Stimulated activated CD4-positive, alpha-beta T cell treated with anti-CD3 and anti-CD28 coated beads, Interleukin-4, amount 100 ng/mL, for 48 hours (primary cell): ENCODE measurements around the gene ABHD6.
A peak's percentile ranks its signal among the peaks of the same experiment; 100 is the strongest.
"Not testable (repeated sequence)": the region's sequence is repeated elsewhere in the genome, so short reads cannot be mapped to it uniquely, and the experiment has no call there.

Experiments
- DNase-seq, 2 donors: peaks; one replicate each; pipeline ENCODE4 v3.0.0-alpha.2; 2020; ENCODE audit warnings: low read depth in 2 of 2

Gene ABHD6

GRCh38 chr3:58209933-58210332 is 27.7 kb upstream of the ABHD6 start:
- no peak for DNase-seq

- DNase-seq, result no peak
These were observed 26.7 kb upstream of the ABHD6 start, which contains the start of gene DNASE1L3 for GRCh38 chr3:58210761-58211460. TSS of gene DNASE1L3 (minus strand) at chr3:58210972. CDS start at chr3:58210906, 66 bp downstream.

GRCh38 chr3:58214484-58215316 is 22.9 kb upstream of the ABHD6 start:
- DNase-seq, result peak; percentile 20 to 44

GRCh38 chr3:58215317-58216025 is 22.1 kb upstream of the ABHD6 start:
- DNase-seq, result no peak

GRCh38 chr3:58216496-58217195 is 20.9 kb upstream of the ABHD6 start:
- DNase-seq, result no peak

GRCh38 chr3:58217209-58217811 is 20.3 kb upstream of the ABHD6 start:
- DNase-seq, result peak; percentile 36 to 52

GRCh38 chr3:58218904-58219303 is 18.7 kb upstream of the ABHD6 start:
- DNase-seq, result no peak

GRCh38 chr3:58222161-58222724 is 15.3 kb upstream of the ABHD6 start:
- no peak for DNase-seq

GRCh38 chr3:58223855-58224254 is 13.7 kb upstream of the ABHD6 start:
- DNase-seq, result no peak

GRCh38 chr3:58227933-58228332 is 9.7 kb upstream of the ABHD6 start:
- not testable (repeated sequence) for DNase-seq

GRCh38 chr3:58230876-58231552 is 6.6 kb upstream of the ABHD6 start:
- DNase-seq, result no peak

GRCh38 chr3:58231666-58232065 is 5.9 kb upstream of the ABHD6 start:
- no peak for DNase-seq

GRCh38 chr3:58234516-58234931 is 3.1 kb upstream of the ABHD6 start:
- no peak for DNase-seq

- no peak for DNase-seq
These were observed 1.6 kb upstream of the ABHD6 start for GRCh38 chr3:58235970-58236369.

GRCh38 chr3:58236527-58237237 is 910 bp upstream of the ABHD6 start:
- no peak for DNase-seq

- DNase-seq, result peak; percentile 7 to 43
These were observed 519 bp downstream of the ABHD6 start for GRCh38 chr3:58237941-58238681.

- DNase-seq, result no peak
These were observed 1.2 kb downstream of the ABHD6 start for GRCh38 chr3:58238830-58239229.

GRCh38 chr3:58241306-58242044 is 3.9 kb downstream of the ABHD6 start:
- DNase-seq, result no peak
